Mesothelial cell of epicardium (in vitro differentiated cells): ENCODE results near the gene IL12A. TPM values are rescaled to one million over a fixed set of nuclear protein-coding genes. Genes with fewer than 3 reads are reported as not detected.

ENCODE experiments used
- DNase-seq, 2 experiments: peaks; one replicate each; pipeline ENCODE4 v3.0.0; 2021; ENCODE audit warnings: low spot score in 2 of 2; ENCODE audit not compliant: unreplicated experiment in 2 of 2
- H3K27ac Mint-ChIP-seq: 2 replicates; pipeline ENCODE4 v1.8.0; 2021; ENCODE audit warnings: mixed read lengths
- H3K27me3 Mint-ChIP-seq: 2 replicates; pipeline ENCODE4 v1.8.0; 2021; ENCODE audit warnings: low read depth, mixed read lengths
- H3K36me3 Mint-ChIP-seq: 2 replicates; pipeline ENCODE4 v1.8.0; 2021; ENCODE audit warnings: mixed read lengths
- H3K4me1 Mint-ChIP-seq: 2 replicates; pipeline ENCODE4 v1.8.0; 2021; ENCODE audit warnings: mixed read lengths
- H3K4me3 Mint-ChIP-seq: 2 replicates; pipeline ENCODE4 v1.8.0; 2021; ENCODE audit warnings: mild to moderate bottlenecking, moderate library complexity, mixed read lengths
- H3K9me3 Mint-ChIP-seq: 2 replicates; pipeline ENCODE4 v1.8.0; 2021; ENCODE audit warnings: mixed read lengths
- total RNA-seq: library from RNA; stranded (reverse); gene quantifications from 3 replicates; pipeline ENCODE4 v1.2.1, GENCODE V29; 2021
- TF ChIP-seq, protein P1 (sequence below): fragments of 200-600 bp; sonication (generic); IDR thresholded peaks from one replicate; pipeline ENCODE4 v1.5.0; 2021; ENCODE audit warnings: antibody characterized with exemption; ENCODE audit not compliant: unreplicated experiment

The IL12A gene
- total RNA-seq, 1 donor from 2014 or later = not detected

DNA sequence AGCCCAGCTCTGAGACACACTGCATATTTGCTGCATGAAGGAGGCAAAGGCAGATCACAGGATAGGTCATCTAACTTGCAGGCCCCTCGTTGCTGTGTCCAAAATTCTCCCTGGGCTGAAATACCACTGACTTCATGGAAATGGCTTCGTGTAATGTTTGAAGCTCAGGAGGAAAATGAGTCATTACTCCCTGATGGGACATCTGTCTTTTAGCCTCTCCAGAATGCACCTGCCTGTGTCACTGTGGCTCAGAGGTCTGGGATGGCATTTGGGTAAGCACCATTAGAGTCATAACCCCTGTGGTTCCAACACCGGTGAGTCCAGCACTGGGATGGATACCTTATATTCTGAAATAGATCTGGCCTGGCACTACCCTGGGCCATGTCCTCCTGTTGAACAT is 51.5 kb downstream of the IL12A start:
- no peaks in the 10 kb centered on the region for H3K36me3 Mint-ChIP-seq
- TF ChIP-seq, protein P1, sequence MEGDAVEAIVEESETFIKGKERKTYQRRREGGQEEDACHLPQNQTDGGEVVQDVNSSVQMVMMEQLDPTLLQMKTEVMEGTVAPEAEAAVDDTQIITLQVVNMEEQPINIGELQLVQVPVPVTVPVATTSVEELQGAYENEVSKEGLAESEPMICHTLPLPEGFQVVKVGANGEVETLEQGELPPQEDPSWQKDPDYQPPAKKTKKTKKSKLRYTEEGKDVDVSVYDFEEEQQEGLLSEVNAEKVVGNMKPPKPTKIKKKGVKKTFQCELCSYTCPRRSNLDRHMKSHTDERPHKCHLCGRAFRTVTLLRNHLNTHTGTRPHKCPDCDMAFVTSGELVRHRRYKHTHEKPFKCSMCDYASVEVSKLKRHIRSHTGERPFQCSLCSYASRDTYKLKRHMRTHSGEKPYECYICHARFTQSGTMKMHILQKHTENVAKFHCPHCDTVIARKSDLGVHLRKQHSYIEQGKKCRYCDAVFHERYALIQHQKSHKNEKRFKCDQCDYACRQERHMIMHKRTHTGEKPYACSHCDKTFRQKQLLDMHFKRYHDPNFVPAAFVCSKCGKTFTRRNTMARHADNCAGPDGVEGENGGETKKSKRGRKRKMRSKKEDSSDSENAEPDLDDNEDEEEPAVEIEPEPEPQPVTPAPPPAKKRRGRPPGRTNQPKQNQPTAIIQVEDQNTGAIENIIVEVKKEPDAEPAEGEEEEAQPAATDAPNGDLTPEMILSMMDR = no peak
- DNase-seq = no peak
- no peak overlapping the region for H3K4me3 Mint-ChIP-seq
- peaks cover 24% of the 10 kb centered on the region for H3K9me3 Mint-ChIP-seq
- peaks cover 6% of the 10 kb centered on the region for H3K4me1 Mint-ChIP-seq
- H3K27ac Mint-ChIP-seq = no peak overlapping the region
- peaks cover 61% of the 10 kb centered on the region for H3K27me3 Mint-ChIP-seq

DNA sequence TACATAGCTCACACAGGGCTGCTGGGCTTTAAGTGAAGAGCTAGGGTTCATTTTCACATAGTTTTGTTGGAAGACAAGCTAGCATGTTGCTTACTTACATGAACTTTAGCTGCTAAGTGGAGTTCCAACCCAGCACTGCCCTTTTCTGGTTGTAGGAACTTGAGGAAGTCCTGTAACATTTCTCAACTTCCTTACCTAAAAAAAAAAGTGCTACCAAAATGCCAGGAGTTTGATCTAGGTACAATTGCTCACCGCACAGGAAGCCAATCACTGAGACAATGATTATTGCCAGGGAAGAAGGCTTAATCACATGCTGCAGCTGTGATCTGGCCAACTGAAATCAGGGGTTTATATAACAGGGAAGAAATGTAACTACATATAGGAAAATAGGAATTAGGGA is 52.8 kb downstream of the IL12A start:
- Mint-ChIP-seq H3K27ac (no peak overlapping the region), H3K4me3 (no peak overlapping the region), H3K36me3 (no peaks in the 10 kb centered on the region), H3K27me3 (peaks cover 51% of the 10 kb centered on the region), H3K9me3 (peaks cover 24% of the 10 kb centered on the region), H3K4me1 (peaks cover 6% of the 10 kb centered on the region)
- TF ChIP-seq, protein P1 = no peak
- DNase-seq = no peak

DNA sequence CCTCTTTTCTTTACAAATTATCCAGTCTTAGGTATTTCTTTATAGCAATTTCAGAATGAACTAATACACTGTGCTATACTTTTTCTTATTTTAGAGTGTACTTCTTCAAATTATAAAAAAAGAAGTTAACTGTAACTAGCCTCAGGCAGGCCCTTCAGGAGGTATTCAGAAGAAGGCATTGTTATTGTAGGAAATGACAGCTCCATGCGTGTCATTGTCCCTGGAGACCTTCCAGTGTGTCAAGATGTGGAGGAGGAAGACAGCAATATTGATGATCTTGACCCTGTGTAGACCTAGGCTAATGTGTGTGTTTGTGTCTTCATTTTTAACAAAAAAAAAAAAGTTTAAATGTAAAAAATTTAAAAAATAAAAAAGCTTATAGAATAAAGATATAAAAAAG is 55.5 kb downstream of the IL12A start:
- Mint-ChIP-seq H3K9me3 (peaks cover 24% of the 10 kb centered on the region), H3K27ac (no peak overlapping the region), H3K36me3 (no peaks in the 10 kb centered on the region), H3K4me1 (peaks cover 2% of the 10 kb centered on the region), H3K4me3 (no peak overlapping the region), H3K27me3 (peaks cover 26% of the 10 kb centered on the region)
- TF ChIP-seq, protein P1 = no peak
- no peak for DNase-seq

Other genes with a start within 250 kb of the IL12A start
- gene SCHIP1, start 149.0 kb upstream of the IL12A start, total RNA-seq = 9.2 to 10.6 TPM (median 9.8 TPM) in 3 replicates
- not detected in 3 replicates for gene C3orf80, start 236.6 kb downstream of the IL12A start, total RNA-seq